ENCODE data around the gene ZNF12. TPM values are rescaled to one million over a fixed set of nuclear protein-coding genes. Genes with fewer than 3 reads are reported as not detected.

Gene ZNF12
- total and polyA plus RNA-seq, 4 donors = 4.4 to 9.9 (median 7.6) TPM

GRCh38 chr7:6648815-6649104, 58.0 kb downstream of the ZNF12 start:
- Histone ChIP-seq H3K4me3 (ENCODE audit: low read depth in 1 of 3, low read length in 3 of 3) (no peak overlapping the region), H3K27ac (ENCODE audit: low read depth in 1 of 2, low read length in 2 of 2) (no peak overlapping the region), H3K9me3 (ENCODE audit: control insufficient read depth in 4 of 4, low read length in 3 of 4) (peaks cover 2 to 18% (median 8%) of the 10 kb centered on the region in 4 donors), H3K4me1 (ENCODE audit: control insufficient read depth in 4 of 4, insufficient read depth in 4 of 4, low read length in 3 of 4) (no peaks in the 10 kb centered on the region), H3K9ac (ENCODE audit: low read depth in 1 of 2, low read length in 2 of 2) (no peak overlapping the region), H3K36me3 (ENCODE audit: control insufficient read depth in 4 of 4, insufficient read depth in 3 of 4, low read depth in 1 of 4, low read length in 3 of 4) (peaks cover 22 to 82% (median 35%) of the 10 kb centered on the region in 4 donors), H3K27me3 (ENCODE audit: control insufficient read depth in 4 of 4, insufficient read depth in 4 of 4, low read length in 3 of 4) (no peaks in the 10 kb centered on the region)
- DNase-seq (ENCODE audit: low spot score) = no peak
- WGBS = 96% methylated on average over 5 of the region's 5 CpGs
- no peak for TF ChIP-seq SP1 (IDR thresholded peaks at IDR 0.05)
- TF ChIP-seq, protein P1, sequence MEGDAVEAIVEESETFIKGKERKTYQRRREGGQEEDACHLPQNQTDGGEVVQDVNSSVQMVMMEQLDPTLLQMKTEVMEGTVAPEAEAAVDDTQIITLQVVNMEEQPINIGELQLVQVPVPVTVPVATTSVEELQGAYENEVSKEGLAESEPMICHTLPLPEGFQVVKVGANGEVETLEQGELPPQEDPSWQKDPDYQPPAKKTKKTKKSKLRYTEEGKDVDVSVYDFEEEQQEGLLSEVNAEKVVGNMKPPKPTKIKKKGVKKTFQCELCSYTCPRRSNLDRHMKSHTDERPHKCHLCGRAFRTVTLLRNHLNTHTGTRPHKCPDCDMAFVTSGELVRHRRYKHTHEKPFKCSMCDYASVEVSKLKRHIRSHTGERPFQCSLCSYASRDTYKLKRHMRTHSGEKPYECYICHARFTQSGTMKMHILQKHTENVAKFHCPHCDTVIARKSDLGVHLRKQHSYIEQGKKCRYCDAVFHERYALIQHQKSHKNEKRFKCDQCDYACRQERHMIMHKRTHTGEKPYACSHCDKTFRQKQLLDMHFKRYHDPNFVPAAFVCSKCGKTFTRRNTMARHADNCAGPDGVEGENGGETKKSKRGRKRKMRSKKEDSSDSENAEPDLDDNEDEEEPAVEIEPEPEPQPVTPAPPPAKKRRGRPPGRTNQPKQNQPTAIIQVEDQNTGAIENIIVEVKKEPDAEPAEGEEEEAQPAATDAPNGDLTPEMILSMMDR (IDR thresholded peaks at IDR 0.05; ENCODE audit: low read depth, low read length, missing input control) = no peak
- no peak for TF ChIP-seq REST (IDR thresholded peaks at IDR 0.05)

DNA sequence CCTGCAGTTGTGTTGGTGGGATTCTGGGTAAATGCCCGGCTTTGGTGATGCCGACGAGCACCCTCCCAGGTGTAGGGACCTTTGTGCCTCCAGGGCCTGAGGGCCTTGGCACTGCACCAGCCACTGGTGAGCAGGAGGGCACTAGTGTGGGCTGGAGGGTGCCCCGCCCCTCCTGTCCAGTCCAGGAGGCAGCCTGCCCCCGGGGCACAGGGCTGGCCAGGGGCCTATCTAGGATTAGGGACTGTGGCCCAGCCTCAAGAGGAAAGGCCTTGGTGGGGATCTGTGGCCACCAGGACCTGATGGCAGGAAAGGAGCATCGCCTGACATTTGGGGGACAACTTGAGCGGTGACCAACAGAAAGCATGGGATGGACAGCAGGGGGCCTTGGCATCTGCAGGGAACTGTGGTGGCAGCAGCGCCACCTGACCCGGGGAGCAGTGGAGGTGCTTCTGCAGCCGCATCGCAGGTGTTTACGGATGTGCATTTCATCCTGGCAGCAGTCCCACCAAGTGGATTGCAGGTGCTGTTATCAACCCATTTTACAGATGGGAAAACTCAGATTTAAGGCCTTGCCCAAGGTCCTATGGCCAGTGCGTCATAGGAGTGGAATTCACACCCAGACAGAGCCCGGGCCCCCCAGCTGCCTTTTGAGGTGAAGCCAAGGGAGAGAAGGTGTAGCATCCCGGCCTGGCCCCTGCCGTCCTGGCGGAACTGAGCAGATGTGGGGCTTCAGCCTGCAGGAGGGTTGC, 58.5 kb downstream of the ZNF12 start:
- Histone ChIP-seq H3K27me3 (ENCODE audit: control insufficient read depth in 4 of 4, insufficient read depth in 4 of 4, low read length in 3 of 4) (no peaks in the 10 kb centered on the region), H3K36me3 (ENCODE audit: control insufficient read depth in 4 of 4, insufficient read depth in 3 of 4, low read depth in 1 of 4, low read length in 3 of 4) (peaks cover 22 to 87% (median 35%) of the 10 kb centered on the region in 4 donors), H3K4me3 (ENCODE audit: low read depth in 1 of 3, low read length in 3 of 3) (no peak overlapping the region), H3K9ac (ENCODE audit: low read depth in 1 of 2, low read length in 2 of 2) (no peak overlapping the region), H3K4me1 (ENCODE audit: control insufficient read depth in 4 of 4, insufficient read depth in 4 of 4, low read length in 3 of 4) (no peaks in the 10 kb centered on the region), H3K27ac (ENCODE audit: low read depth in 1 of 2, low read length in 2 of 2) (no peak overlapping the region), H3K9me3 (ENCODE audit: control insufficient read depth in 4 of 4, low read length in 3 of 4) (peaks cover 2 to 12% (median 8%) of the 10 kb centered on the region in 4 donors)
- no peak for TF ChIP-seq GABPA (IDR thresholded peaks at IDR 0.05 in 1 of 2, conservative IDR thresholded peaks at IDR 0.05 in 1 of 2)
- TF ChIP-seq FOXA2 (IDR thresholded peaks at IDR 0.05) = no peak
- no peak for TF ChIP-seq RXRA (IDR thresholded peaks at IDR 0.05)
- TF ChIP-seq MAX (IDR thresholded peaks at IDR 0.05) = no peak
- TF ChIP-seq RAD21 (IDR thresholded peaks at IDR 0.05) = no peak
- TF ChIP-seq, protein P2, sequence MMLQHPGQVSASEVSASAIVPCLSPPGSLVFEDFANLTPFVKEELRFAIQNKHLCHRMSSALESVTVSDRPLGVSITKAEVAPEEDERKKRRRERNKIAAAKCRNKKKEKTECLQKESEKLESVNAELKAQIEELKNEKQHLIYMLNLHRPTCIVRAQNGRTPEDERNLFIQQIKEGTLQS (IDR thresholded peaks at IDR 0.05) = no peak
- no peak for DNase-seq (ENCODE audit: low spot score)
- WGBS = 97% methylated on average over 17 of the region's 17 CpGs

- H3K27me3 ChIP-seq (ENCODE audit: control insufficient read depth in 4 of 4, insufficient read depth in 4 of 4, low read length in 3 of 4) = no peaks in the 10 kb centered on the region
- no peak overlapping the region for H3K9ac ChIP-seq (ENCODE audit: low read depth in 1 of 2, low read length in 2 of 2)
- H3K4me3 ChIP-seq (ENCODE audit: low read depth in 1 of 3, low read length in 3 of 3) = no peak overlapping the region
- WGBS = 96% methylated on average over 14 of the region's 14 CpGs
- DNase-seq (ENCODE audit: low spot score) = no peak
- peaks cover 21 to 90% (median 35%) of the 10 kb centered on the region in 4 donors for H3K36me3 ChIP-seq (ENCODE audit: control insufficient read depth in 4 of 4, insufficient read depth in 3 of 4, low read depth in 1 of 4, low read length in 3 of 4)
- no peaks in the 10 kb centered on the region for H3K4me1 ChIP-seq (ENCODE audit: control insufficient read depth in 4 of 4, insufficient read depth in 4 of 4, low read length in 3 of 4)
- H3K9me3 ChIP-seq (ENCODE audit: control insufficient read depth in 4 of 4, low read length in 3 of 4) = peaks cover 0 to 5% (median 4%) of the 10 kb centered on the region in 4 donors
- no peak overlapping the region for H3K27ac ChIP-seq (ENCODE audit: low read depth in 1 of 2, low read length in 2 of 2)
- no peak for TF ChIP-seq SP1 (IDR thresholded peaks at IDR 0.05)
- TF ChIP-seq, protein P2 (IDR thresholded peaks at IDR 0.05) = no peak
- no peak for TF ChIP-seq FOXA2 (IDR thresholded peaks at IDR 0.05)
- TF ChIP-seq FOXA1 (IDR thresholded peaks at IDR 0.05) = no peak
- no peak for TF ChIP-seq NR2F2 (IDR thresholded peaks at IDR 0.05)
- TF ChIP-seq RAD21 (IDR thresholded peaks at IDR 0.05) = no peak
- no peak for TF ChIP-seq TAF1 (conservative IDR thresholded peaks at IDR 0.05)
- TF ChIP-seq JUND (IDR thresholded peaks at IDR 0.05) = no peak
- TF ChIP-seq RXRA (IDR thresholded peaks at IDR 0.05) = no peak
- TF ChIP-seq REST (IDR thresholded peaks at IDR 0.05) = no peak
- TF ChIP-seq, protein P1 (IDR thresholded peaks at IDR 0.05; ENCODE audit: low read depth, low read length, missing input control) = no peak
Observed at GRCh38 chr7:6647541-6647940, 59.2 kb downstream of the ZNF12 start.

All from liver (tissue), 9 donors.